8988T (cell line): ENCODE data around the gene TTC28.

Experiments
- DNase-seq: peaks from one replicate; pipeline ENCODE4 v3.0.0; 2011

Gene TTC28

DNA sequence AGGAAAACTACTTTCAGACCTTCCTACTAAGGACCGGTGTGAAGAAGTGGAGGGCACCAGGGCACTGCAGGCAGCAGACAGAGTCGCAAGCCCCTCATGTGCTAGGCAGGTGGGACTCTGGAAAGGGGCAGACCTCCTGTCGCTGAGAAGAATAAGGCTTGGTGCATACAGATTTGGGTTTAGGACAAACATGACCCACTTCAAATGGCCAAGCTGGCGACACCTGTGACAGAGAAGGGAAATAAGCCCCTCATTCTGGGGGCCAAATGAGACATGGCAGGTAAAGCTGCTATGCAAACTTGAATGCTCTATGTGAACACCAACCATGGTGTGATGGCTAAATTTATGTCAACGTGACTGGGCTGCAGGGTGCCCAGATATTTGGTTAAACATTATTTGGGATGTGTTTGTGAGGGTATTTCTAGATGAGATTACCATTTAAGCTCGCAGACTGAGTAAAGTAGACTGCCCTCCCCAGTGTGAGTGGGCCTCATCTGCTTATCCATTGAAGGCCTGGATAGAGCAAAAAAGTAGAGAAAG is 648.2 kb downstream of the TTC28 start:
- DNase-seq: no peak

DNA sequence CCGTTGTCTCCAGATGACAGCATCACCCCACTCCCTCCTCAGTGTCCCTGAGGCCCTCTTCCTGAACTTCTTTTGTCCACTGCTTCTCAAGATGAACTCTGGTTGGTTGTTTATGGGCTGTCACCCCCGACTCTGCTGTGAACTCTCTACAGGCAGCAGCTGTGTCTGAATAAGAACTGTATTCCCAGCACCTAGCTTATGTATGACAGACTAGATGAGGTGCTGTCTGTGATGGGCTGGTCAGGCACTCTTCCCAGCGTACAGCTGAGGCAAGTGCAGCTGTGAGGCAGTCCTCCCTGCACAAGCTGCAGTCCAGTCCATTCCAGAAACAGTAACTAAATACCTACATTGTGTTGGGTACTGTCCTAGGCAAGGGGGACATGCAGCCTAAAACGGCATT is 649.2 kb downstream of the TTC28 start:
- DNase-seq: no peak

DNA sequence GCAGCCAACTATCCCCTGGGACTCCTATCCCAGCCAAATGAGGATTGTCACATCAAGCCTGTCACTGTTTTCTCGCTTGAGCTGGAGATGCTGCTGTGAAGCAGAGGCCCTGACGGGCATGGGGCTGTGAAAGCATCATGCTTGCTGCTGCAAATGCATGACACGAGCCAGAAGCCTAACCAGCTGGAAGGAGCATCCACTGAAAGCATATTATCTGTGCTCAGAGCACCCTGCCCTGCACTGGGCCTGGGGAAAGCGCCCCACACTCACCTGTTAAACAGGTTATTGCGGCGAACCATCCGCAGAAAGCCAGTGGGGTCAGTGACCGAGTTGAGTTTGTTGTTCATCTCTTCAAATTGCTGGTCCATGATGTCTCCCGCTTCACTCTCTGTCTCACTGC is 649.7 kb downstream of the TTC28 start:
- no peak for DNase-seq

DNA sequence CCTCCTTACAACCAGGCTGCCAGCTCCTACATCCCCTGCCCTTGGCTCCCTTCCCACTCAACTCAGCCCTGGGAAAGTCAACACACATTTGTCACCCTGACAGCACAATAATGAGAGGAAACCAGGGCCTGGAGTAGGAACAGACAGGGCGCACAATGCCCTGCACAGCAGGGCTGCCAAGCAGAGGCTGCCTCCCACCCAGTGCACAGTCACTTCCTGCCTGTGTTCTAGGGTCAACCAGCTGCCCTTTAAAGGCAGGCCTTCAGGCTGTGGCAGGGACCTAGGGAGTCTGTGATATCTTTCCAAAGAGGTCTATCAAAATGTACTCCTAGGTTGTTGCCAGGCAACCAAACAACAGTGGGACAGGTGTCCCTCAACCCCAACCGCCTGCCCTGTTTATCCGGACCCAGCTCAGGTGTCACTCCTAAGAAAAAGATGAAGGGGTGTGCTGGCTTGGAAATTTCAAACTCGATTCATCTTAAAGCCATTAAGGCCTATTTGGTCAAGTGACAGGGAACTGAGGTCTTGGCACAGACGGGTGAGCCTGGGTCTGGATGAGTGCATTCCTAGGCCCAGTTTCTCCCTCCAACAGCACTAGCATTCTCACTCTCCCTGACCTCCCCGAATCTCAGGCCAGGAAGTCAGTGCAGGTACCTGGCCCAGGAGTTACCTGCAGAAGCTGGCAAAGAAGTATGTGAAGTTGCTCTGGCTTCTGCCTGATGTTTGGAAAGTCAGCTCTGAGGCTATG is 650.3 kb downstream of the TTC28 start:
- no peak for DNase-seq

DNA sequence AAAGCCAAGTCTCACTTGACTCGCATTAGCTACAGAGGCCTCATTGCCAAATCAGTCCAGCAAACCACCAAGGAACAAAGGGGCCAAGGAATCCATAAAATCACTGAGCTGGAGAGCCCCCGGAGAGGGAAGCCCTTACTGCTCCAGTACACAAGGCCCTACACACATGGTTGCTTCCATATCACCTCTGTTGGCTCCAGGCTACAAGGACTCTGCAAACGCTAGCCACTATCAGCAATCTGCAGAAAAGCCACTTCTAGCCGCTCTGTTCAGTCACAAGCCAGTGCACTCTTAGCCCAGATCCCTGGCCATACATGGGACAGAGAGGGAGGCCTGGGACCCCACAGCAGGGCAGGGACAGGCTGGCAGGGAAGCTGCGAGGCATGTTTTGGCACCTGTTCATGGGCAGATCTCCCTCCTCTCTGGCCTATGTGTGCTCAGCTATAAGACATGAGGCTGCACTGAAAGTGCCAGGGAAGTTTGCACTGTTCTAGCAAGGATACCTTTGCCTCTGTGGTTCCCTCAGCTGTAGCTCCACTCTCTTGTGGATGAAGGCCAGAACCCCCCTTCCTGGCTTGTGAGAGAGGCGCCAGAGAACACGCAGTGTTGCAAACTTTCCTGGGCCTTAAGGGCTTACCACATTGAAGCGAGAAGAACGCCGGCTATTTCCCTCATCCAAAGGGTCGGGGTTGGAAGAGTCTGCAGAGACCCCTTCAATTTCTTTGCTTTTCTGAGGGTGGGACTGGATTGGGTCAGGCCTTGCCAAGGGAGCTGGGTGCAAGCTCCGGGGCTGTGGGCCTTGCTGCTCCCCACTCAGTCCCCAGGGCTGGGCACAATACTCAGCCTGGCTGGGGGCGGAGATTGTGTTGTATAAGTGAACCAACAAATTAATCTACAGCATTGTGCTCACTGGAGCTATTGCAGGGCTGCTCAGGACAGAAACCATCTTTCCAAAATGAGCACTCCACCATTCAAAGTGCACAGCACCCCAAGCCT is 651.9 kb downstream of the TTC28 start:
- DNase-seq: no peak

DNA sequence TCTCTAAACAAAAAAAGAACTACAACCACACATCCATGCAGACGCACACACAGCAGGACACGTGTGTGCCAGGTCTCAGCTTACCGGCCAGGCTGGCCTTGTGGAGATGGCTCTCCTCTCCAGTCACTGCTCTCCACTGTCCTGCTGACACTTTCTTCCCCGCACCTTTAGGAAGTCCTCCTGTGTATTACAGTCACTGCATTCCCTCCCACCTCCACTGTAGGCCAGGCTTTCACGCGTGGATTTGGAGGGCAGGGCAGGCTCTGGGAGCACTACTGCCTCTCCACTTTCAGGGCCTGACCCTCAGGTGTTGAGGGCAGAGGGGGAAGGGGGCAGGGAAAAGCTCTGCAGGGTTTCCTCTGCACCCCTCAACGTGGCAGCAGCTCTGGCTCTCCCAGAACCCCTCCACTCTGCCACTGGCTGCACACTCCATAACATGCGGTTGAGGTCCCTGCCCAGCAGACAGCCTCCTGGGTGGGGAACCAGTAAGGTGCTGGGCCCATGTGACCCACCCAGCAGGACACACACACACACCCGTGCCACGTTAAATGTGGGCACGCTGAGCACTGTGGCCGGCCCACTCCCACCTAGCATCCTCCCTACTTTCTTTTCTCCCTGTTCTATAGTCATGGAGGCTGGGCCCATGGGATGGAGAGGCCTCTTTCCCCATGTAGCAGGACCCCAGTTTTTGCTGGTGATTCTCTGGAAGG is 653.6 kb downstream of the TTC28 start:
- DNase-seq: no peak

GRCh38 chr22:28025333-28025732 is 654.3 kb downstream of the TTC28 start:
- DNase-seq: no peak

GRCh38 chr22:28024422-28024888 is 655.2 kb downstream of the TTC28 start:
- no peak for DNase-seq

- DNase-seq: no peak
Measured at GRCh38 chr22:28023774-28024173, 655.9 kb downstream of the TTC28 start.

DNA sequence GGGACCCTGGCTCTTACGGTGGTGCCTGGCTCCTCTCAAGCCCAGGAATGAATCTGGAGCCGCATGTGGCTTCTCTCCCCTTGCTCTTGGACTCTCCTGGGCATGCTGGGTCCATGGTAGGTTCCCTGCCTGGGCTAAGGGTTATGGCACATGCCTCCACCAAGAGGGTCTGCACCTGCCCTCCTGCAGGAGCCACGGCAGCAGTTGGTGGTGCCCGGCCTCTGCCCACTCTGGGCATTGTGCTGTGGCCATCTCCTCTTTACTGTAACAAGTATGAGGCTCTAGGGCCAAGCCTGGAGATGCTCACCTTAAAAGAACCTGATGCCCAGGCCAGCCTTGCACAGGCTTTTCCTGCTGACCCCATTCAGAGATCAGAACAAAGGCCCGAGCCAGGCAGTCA is 656.6 kb downstream of the TTC28 start:
- no peak for DNase-seq

- no peak for DNase-seq
Measured at GRCh38 chr22:28021998-28022660, 657.5 kb downstream of the TTC28 start.

GRCh38 chr22:28021116-28021997 is 658.3 kb downstream of the TTC28 start:
- no peak for DNase-seq

DNA sequence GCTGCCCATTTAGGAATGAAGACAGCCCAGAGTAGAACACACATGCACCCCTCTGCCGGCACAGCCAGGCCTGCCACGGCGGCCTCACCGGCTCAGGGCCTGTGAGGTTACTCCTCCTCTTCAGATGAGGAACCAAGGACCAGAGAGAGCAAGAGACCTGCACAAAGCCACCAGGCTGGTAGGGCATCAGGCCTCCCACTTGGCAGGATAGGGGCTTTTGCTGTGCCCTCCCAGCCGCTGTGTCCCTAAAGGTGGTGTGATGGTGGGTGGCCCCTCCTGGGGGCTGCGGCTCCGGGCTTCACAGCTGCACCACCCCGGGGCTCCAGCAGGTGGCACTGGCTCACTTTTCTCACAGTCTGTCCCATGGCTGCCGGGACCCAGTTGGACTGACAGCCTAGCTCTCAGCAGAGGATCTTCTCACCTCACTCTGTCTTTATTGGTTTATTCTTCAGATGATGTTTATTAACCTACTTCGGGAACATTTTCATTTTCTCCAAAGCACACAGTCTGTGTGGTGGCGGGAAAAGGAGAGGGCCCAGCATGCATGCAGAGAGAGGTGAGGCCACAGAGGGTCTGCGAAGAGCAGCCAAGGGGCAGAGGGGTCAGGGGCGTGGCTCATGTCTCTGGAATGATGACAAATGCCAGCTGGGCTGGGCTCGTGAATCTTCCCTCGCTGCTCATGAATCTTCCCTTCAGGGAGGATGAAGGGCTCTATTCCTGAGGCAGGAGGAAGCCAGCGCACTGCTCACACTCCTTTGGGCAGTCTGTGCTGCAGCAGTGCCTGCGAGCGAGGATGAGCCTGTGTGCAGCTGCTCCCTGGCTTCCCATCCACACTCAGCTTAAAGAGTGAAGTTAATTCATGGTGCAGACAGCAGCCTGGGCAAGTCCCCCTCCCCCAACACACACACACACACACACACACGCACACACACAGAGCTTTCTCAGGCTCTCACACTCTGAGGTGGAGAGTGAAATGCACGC is 659.5 kb downstream of the TTC28 start:
- DNase-seq: peak; percentile 93

DNA sequence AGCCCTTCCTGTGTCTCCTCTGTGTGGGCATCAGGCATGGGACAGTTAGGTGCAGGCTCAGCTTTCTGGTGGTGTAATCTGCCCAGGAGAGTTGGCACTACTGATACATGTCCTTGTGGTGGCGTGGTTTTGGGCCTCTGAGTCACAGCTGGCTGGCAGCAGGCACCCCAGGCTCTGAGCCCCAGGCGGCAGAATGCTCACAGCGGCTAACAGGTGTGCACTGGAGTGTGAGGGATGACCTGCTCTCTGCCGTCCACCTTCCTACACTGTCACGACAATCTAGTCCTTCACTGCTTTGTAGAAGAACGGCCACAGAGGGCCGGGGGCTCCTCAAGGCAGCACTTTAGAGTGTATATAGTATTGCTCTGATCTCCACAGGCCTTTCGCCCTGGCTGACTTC is 660.3 kb downstream of the TTC28 start:
- DNase-seq: no peak

- DNase-seq: no peak
Measured at GRCh38 chr22:28018461-28018927, 661.1 kb downstream of the TTC28 start.

- no peak for DNase-seq
Measured at GRCh38 chr22:28017859-28018258, 661.8 kb downstream of the TTC28 start.

DNA sequence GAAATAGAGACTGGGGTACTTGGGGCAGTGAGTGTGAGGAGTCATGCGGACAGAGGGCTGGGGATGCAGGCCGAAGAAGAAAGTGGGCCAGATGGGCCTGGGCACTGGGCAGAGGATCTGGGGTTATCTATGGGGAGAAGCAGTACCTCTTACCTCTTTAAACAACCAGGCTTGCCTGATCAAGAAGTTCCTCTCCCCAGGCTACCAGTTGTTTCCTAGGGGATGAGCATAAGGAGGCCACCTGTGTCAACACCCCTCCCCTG is 662.2 kb downstream of the TTC28 start:
- no peak for DNase-seq

GRCh38 chr22:28016781-28017557 is 662.7 kb downstream of the TTC28 start:
- DNase-seq: no peak
